Epithelial cell of esophagus (primary cell): ENCODE measurements around the gene SYT8.
A peak's percentile ranks its signal among the peaks of the same experiment; 100 is the strongest.

Experiments
- DNase-seq: peaks from one replicate; pipeline ENCODE4 v3.0.0; 2010; ENCODE audit warnings: low read depth
- H3K4me3 ChIP-seq: 2 replicates; pipeline ENCODE4 v1.5.1; 2011; ENCODE audit warnings: mild to moderate bottlenecking, low read length, control low read depth
- TF ChIP-seq, protein P1 (sequence below): IDR thresholded peaks from 2 replicates; pipeline ENCODE4 v1.5.1; 2011; ENCODE audit warnings: low read depth, mild to moderate bottlenecking, low read length, control low read depth, inconsistent platforms; ENCODE audit not compliant: insufficient read depth; ENCODE audit errors: missing control alignments

Gene SYT8

DNA sequence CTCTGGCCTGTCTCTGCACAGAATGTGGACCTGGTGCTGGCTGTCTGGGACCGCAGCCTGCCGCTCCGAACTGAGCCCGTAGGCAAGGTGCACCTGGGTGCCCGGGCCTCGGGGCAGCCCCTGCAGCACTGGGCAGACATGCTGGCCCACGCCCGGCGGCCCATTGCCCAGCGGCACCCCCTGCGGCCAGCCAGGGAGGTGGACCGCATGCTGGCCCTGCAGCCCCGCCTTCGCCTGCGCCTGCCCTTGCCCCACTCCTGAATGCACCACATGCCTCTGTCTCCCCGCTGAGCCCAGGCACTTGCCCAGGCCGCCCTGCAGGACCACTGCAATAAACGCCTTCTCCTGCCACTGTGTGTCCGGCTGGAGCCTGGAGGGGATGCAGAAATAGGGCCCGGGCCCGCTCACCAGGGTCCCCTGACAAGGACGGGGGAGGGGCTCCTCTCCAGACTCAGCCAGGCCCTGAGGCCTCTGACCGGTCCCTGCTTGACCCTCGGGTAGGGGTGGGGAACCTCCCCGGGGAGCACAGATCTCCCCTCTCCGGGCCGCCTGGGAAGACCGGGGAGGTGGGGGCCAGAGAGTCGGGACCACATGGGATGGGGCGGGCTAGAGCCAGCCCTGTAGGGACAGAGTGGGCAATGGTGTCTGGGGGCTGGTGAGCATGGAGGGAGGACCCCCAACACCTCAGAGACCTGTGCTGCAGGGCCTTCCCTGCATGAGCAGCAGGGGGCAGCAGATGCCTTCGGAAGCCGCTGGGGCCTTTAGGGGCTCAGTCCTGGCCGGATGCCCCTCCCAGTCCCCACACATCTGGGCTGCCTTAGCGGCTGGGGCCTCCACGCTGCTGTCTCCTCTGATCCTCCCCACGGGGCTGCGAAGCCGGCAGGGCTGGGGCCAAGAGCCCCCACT, 2.6 kb downstream of the SYT8 start:
- no peak overlapping the region for H3K4me3 ChIP-seq
- TF ChIP-seq, protein P1, sequence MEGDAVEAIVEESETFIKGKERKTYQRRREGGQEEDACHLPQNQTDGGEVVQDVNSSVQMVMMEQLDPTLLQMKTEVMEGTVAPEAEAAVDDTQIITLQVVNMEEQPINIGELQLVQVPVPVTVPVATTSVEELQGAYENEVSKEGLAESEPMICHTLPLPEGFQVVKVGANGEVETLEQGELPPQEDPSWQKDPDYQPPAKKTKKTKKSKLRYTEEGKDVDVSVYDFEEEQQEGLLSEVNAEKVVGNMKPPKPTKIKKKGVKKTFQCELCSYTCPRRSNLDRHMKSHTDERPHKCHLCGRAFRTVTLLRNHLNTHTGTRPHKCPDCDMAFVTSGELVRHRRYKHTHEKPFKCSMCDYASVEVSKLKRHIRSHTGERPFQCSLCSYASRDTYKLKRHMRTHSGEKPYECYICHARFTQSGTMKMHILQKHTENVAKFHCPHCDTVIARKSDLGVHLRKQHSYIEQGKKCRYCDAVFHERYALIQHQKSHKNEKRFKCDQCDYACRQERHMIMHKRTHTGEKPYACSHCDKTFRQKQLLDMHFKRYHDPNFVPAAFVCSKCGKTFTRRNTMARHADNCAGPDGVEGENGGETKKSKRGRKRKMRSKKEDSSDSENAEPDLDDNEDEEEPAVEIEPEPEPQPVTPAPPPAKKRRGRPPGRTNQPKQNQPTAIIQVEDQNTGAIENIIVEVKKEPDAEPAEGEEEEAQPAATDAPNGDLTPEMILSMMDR = peak; percentile 80
- peak; percentile 51 for DNase-seq

DNA sequence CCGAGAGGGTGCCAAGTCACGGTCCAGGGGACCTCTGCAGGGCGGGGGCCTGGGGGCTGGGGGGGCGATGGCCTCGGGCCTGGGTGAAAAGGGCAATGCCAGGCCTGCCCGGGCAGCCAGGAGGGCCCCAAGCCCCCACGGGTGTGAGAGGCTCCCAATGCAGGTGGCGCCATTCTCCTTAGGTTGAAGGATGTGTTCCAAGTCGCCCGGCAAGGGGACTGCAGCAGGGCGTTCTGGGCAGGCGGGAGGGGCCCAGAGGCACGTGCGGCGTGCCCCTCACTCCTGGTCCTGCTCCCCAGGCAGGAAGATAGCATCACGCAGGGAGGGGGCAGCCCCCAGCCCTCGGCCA, 3.3 kb downstream of the SYT8 start:
- TF ChIP-seq, protein P1 = no peak
- no peak for DNase-seq
- no peak overlapping the region for H3K4me3 ChIP-seq

DNA sequence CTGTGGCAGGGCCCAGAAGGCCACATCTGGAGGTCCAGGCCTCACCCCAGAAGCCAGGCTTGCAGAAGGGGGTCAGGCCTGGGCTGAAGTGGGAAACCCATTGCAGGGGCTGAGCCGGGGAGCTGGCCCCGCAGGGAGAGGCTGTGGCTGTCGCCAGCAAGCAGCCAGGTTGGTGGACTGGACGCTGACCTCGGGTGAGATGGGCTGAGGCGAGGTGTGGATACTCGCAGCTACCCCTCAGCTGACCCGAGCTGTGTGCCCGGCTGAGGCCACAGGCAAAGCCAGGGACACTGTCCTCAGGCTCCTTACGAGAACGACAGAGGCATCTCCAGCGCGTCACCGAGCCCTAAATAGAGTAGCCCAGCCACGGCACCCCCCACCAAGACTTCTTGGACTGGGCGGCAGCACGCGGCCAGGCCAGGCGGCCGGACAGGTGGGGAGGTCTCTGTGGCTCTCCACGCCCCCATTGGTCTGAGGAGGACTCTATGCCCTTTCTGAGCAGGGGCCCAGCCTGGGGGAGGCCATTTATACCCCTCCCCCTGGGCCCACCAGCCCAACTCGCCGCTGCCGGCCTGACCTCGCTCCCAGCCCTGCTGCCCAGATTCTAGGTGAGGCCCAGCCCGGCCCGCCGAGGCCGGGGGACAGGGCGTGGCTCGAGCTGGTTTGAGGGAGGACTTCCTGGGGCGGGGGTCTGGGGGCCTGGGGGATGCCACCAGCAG, 3.8 kb downstream of the SYT8 start, which contains the start of gene TNNI2:
TNNI2 (plus strand) TSS at position 556 of the 719 bp plus-strand sequence. CDS start 716 bp downstream, outside the sequence.
- TF ChIP-seq, protein P1 = no peak
- no peak within 1 kb of the TSS for H3K4me3 ChIP-seq
- DNase-seq = no peak

DNA sequence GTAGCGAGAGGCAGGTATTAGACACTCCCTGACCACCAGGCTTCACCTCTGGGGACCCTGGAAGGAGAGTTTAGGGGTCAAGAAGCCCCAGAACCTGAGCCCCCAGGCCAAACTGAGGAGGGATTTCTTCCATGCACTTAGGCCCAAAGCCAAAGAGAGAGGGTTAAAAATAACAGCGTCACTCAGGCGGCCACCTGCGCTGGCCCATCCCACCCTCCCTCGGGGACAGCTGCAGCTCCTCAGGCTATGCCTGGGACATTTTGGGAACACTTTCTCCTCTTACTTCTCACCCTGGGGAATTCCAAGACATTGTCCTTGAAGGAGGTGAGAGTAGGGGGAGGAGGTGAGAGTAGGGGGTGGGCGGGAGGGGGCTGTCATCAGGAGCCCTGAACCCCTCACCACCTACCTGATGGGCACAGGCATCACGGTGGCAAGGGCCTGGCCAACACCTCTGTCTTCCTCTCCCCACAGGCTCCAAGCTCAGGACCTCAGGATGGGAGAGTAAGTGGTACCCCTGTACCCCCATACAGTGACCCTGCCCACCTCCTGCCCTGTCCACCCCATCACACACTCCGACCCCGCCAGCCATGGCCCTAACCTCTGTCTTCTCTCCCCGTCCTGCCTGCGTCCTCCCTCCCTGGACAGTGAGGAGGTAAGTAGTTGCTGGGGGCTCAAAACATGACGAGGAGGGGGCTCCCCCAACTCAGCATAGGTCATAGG, 4.6 kb downstream of the SYT8 start:
- DNase-seq = no peak
- no peak overlapping the region for H3K4me3 ChIP-seq
- TF ChIP-seq, protein P1 = no peak

DNA sequence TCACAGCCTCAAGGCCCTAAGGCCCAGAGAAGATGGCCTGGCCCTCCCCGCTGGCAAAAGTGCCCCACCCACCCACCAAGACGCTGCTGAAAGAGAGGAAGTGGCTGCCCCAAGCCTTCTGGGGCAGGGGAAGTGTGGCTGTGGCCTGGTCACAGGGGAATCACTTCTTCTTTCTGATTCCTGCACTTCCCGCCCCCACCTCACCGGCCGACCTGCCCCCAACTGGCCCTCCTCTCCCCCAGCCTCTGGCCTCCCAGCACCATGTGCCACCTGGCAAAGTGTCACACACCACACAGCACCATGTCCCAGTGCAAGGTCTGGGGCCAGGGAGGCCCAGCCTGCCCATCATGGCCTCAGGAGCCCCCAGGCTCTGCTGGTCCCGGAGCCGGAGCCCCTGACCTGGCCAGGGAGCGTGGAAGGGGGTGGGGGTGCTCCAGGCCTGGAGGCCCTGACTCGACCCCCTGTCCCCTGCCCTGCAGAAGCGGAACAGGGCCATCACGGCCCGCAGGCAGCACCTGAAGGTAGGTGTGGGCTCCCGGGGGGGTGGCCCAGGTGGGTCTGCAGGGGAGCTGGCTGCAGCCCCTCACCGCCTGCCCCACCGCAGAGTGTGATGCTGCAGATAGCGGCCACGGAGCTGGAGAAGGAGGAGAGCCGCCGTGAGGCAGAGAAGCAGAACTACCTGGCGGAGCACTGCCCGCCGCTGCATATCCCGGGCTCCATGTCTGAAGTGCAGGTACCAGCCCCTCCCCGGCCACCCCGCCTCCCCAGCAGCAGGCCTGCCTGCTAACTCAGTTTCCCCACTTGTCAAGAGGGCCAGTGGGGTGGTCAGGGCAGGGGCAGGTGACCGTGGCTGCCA, 5.4 kb downstream of the SYT8 start:
- H3K4me3 ChIP-seq = no peak overlapping the region
- DNase-seq = no peak
- TF ChIP-seq, protein P1 = no peak
